CD4-positive, alpha-beta T cell (primary cell): ENCODE measurements around the gene COPG1. TPM values are rescaled to one million over a fixed set of nuclear protein-coding genes. Genes with fewer than 3 reads are reported as not detected.
A peak's percentile ranks its signal among the peaks of the same experiment; 100 is the strongest.

Experiments
- ATAC-seq: fragments of 200-7000 bp; cut with Tn5 transposase; one replicate; pipeline ENCODE4 v1.10.0; 2022; ENCODE audit warnings: mild to moderate bottlenecking; ENCODE audit not compliant: poor library complexity
- CTCF ChIA-PET: fragments of 350-600 bp; sonication (Branson Sonifier 250); formaldehyde crosslinking; loops from one replicate; lab custom pipeline; 2021; ENCODE audit warnings: antibody characterized with exemption, inconsistent platforms; lab: Charles Lee
- POLR2A ChIA-PET: fragments of 350-600 bp; sonication (Branson Sonifier 250); formaldehyde crosslinking; loops from one replicate; lab custom pipeline; 2021; ENCODE audit warnings: antibody characterized with exemption, inconsistent platforms; lab: Charles Lee
- DNase-seq, 14 experiments: peaks; one replicate each; pipeline ENCODE4 v3.0.0-alpha.2; 2013 to 2020; ENCODE audit warnings: mixed read lengths in 2 of 14
- H3K27ac ChIP-seq, 2 donors: one replicate each; pipeline versions ENCODE4 v1.5.1 to v1.7.0; 2013; ENCODE audit warnings: low read length in 2 of 2, low read depth in 1 of 2, mild to moderate bottlenecking in 1 of 2
- H3K27me3 ChIP-seq, 2 experiments: 1 replicate in 1 of 2; 2 replicates in 1 of 2; pipeline versions ENCODE4 v1.6.1 to v1.7.0; 2013; ENCODE audit warnings: low read length in 2 of 2, control low read depth in 1 of 2, mild to moderate bottlenecking in 1 of 2, moderate library complexity in 1 of 2; ENCODE audit not compliant: insufficient read depth in 2 of 2, control insufficient read depth in 1 of 2
- H3K36me3 ChIP-seq: one replicate; pipeline ENCODE4 v1.6.1; 2013; ENCODE audit warnings: low read length, control low read depth; ENCODE audit not compliant: insufficient read depth
- H3K4me1 ChIP-seq: one replicate; pipeline ENCODE4 v1.6.1; 2013; ENCODE audit warnings: low read length, control low read depth; ENCODE audit not compliant: insufficient read depth
- H3K4me3 ChIP-seq: one replicate; pipeline ENCODE4 v1.5.1; 2013; ENCODE audit warnings: mild to moderate bottlenecking, low read length, moderate library complexity
- H3K9me3 ChIP-seq, 2 experiments: 1 replicate in 1 of 2; 2 replicates in 1 of 2; pipeline versions ENCODE4 v1.6.1 to v1.7.0; 2013; ENCODE audit warnings: low read length in 2 of 2, mild to moderate bottlenecking in 2 of 2, control low read depth in 1 of 2, moderate library complexity in 1 of 2; ENCODE audit not compliant: control insufficient read depth in 1 of 2, insufficient read depth in 1 of 2
- H3K27ac Mint-ChIP-seq: one replicate; pipeline ENCODE4 v1.8.0; 2020; ENCODE audit warnings: mixed read lengths
- H3K27me3 Mint-ChIP-seq: one replicate; pipeline ENCODE4 v1.8.0; 2021; ENCODE audit warnings: mixed read lengths
- H3K36me3 Mint-ChIP-seq: one replicate; pipeline ENCODE4 v1.8.0; 2021; ENCODE audit warnings: low read depth, mixed read lengths
- H3K4me1 Mint-ChIP-seq: one replicate; pipeline ENCODE4 v1.8.0; 2021; ENCODE audit warnings: low read depth, mixed read lengths
- H3K4me3 Mint-ChIP-seq: one replicate; pipeline ENCODE4 v1.8.0; 2020; ENCODE audit warnings: mild to moderate bottlenecking, mixed read lengths
- H3K9me3 Mint-ChIP-seq: one replicate; pipeline ENCODE4 v1.8.0; 2020; ENCODE audit warnings: mixed read lengths
- CTCF ChIP-seq: fragments of 200-600 bp; IDR thresholded peaks from one replicate; pipeline ENCODE4 v1.8.0; 2022; ENCODE audit warnings: antibody characterized with exemption, mild to moderate bottlenecking
- intact Hi-C, 2 experiments: fragments of 100-400 bp; cut with DNase I in 1 of 2; cut with micrococcal nuclease in 1 of 2; formaldehyde crosslinking; loops; one replicate each; pipeline versions ENCODE4 v1.15.1 to v1.9.0; 2023 to 2025; cut with DNase I, micrococcal nuclease
- total RNA-seq, 174 experiments: library from RNA in 2 of 174; stranded (reverse) in 2 of 174; gene quantifications; one replicate each; pipeline ENCODE4 v1.2.3 and lab custom pipeline; 2021 to 2026

COPG1 gene
- total RNA-seq, 2 experiments from 2014 or later, result 77.7 to 79.3 TPM

- peak overlapping the region; percentile 95 for H3K27ac Mint-ChIP-seq
- intact Hi-C loops, result loop anchor here (1.0 to 5.0 kb wide), 4 partner anchors 27 to 399 kb away; partner anchors contain the start of gene ACAD9 (in 1 of the 2)
- H3K27me3 Mint-ChIP-seq, result no peaks in the 10 kb centered on the region
- H3K4me1 ChIP-seq, result peaks cover 39% of the 10 kb centered on the region
- no peaks in the 10 kb centered on the region for H3K9me3 Mint-ChIP-seq
- DNase-seq, result peak in 1 of 14 experiments; percentile 34
- H3K27ac ChIP-seq, result peak overlapping the region; percentile 90
- peak overlapping the region; percentile 97 for H3K4me3 Mint-ChIP-seq
- ChIA-PET CTCF (interaction anchor here (1.0 kb wide), 1 partner anchor 38 kb away, joined by 6 read pairs; a partner anchor contains a TSS), POLR2A (interaction anchor here (1.2 to 3.1 kb wide), 5 partner anchors 28 to 284 kb away, joined by 3 to 121 read pairs (median 20); partner anchors contain the start of genes CFAP92 and COPG1)
- peaks cover 83% of the 10 kb centered on the region for H3K36me3 Mint-ChIP-seq
- peaks cover 41% of the 10 kb centered on the region for H3K36me3 ChIP-seq
- peak overlapping the region; percentile 79 for H3K4me3 ChIP-seq
- ATAC-seq, result no peak
- H3K4me1 Mint-ChIP-seq, result peaks cover 38% of the 10 kb centered on the region
- H3K27me3 ChIP-seq, result no peaks in the 10 kb centered on the region
- no peak for TF ChIP-seq CTCF
- H3K9me3 ChIP-seq, result no peaks in the 10 kb centered on the region
Measured at GRCh38 chr3:129277829-129278271, 28.4 kb downstream of the COPG1 start.

GRCh38 chr3:129278439-129278965 is 29.1 kb downstream of the COPG1 start, which contains the start of gene HMCES:
HMCES (plus strand) TSS chr3:129278870; CDS start chr3:129279733, 863 bp downstream.
- intact Hi-C loops, result loop anchor here (1.0 to 5.0 kb wide), 2 partner anchors 36 to 119 kb away; no protein-coding TSS in a partner anchor
- peaks cover 80% of the 10 kb centered on the region for H3K36me3 Mint-ChIP-seq
- H3K4me3 ChIP-seq, result peak within 1 kb of the TSS; percentile 79
- H3K27ac ChIP-seq, result peak within 1 kb of the TSS; percentile 90 to 93
- peaks cover 45% of the 10 kb centered on the region for H3K4me1 ChIP-seq
- peaks cover 35% of the 10 kb centered on the region for H3K36me3 ChIP-seq
- no peak for TF ChIP-seq CTCF
- no peaks in the 10 kb centered on the region for H3K27me3 Mint-ChIP-seq
- no peaks in the 10 kb centered on the region for H3K27me3 ChIP-seq
- H3K27ac Mint-ChIP-seq, result peak within 1 kb of the TSS; percentile 95
- CTCF ChIA-PET, result interaction anchor here (2.7 kb wide), 1 partner anchor 38 kb away, joined by 11 read pairs; a partner anchor contains a TSS
- POLR2A ChIA-PET, result interaction anchor here (0.5 to 3.1 kb wide), 11 partner anchors 29 to 628 kb away, joined by 3 to 121 read pairs (median 5); partner anchors contain the start of genes ACAD9, CFAP92, COPG1 and RAB43
- H3K9me3 ChIP-seq, result no peaks in the 10 kb centered on the region
- no peaks in the 10 kb centered on the region for H3K9me3 Mint-ChIP-seq
- peaks cover 43% of the 10 kb centered on the region for H3K4me1 Mint-ChIP-seq
- DNase-seq (peak; percentile 91 to 98 (median 95)), ATAC-seq (peak; percentile 92)
- H3K4me3 Mint-ChIP-seq, result peak within 1 kb of the TSS; percentile 97

GRCh38 chr3:129278966-129279906 is 29.8 kb downstream of the COPG1 start:
- DNase-seq (peak; percentile 7 to 78 (median 32)), ATAC-seq (peak; percentile 19)
- ChIA-PET CTCF (interaction anchor here (2.7 kb wide), 1 partner anchor 37 kb away, joined by 11 read pairs; a partner anchor contains a TSS), POLR2A (interaction anchor here (0.5 to 3.1 kb wide), 18 partner anchors 9 to 629 kb away, joined by 3 to 121 read pairs (median 4); partner anchors contain the start of genes ACAD9, CFAP92, COPG1 and RAB43)
- H3K9me3 ChIP-seq, result no peaks in the 10 kb centered on the region
- peak overlapping the region; percentile 90 to 93 for H3K27ac ChIP-seq
- Mint-ChIP-seq H3K4me1 (peaks cover 49% of the 10 kb centered on the region), H3K27me3 (no peaks in the 10 kb centered on the region), H3K36me3 (peaks cover 78% of the 10 kb centered on the region), H3K27ac (peak overlapping the region; percentile 95), H3K4me3 (peak overlapping the region; percentile 97), H3K9me3 (no peaks in the 10 kb centered on the region)
- H3K27me3 ChIP-seq, result no peaks in the 10 kb centered on the region
- no peak for TF ChIP-seq CTCF
- peak overlapping the region; percentile 79 for H3K4me3 ChIP-seq
- peaks cover 45% of the 10 kb centered on the region for H3K4me1 ChIP-seq
- peaks cover 28% of the 10 kb centered on the region for H3K36me3 ChIP-seq
- intact Hi-C loops, result loop anchor here (1.0 to 5.0 kb wide), 2 partner anchors 35 to 118 kb away; no protein-coding TSS in a partner anchor
